A549 treated with Hydrocortisone at 1 μM for 4 hours (cell line): ENCODE data around the gene COX11. TPM values are rescaled to one million over a fixed set of nuclear protein-coding genes. Genes with fewer than 3 reads are reported as not detected.

Source experiments
- total RNA-seq: library from RNA; stranded (reverse); fragments of 200-300 nt; extraction: Qiagen RNA extraction; gene quantifications from 5 replicates; pipeline ENCODE4 v1.2.3, GENCODE V29; 2022

Gene COX11
- total RNA-seq = 92.1 to 152 TPM (median 105 TPM) in 5 replicates

GRCh38 chr17:54968262-54968987 is at the start of gene COX11, which contains the start of gene STXBP4:
Gene COX11, minus strand, starts transcription at chr17:54968654. Its CDS starts 8 bp downstream, at chr17:54968646.
Gene STXBP4, plus strand, starts transcription at chr17:54968765. Its CDS starts 17,455 bp downstream, at chr17:54986220.

Other genes starting within 250 kb of the COX11 start
- 36.0 to 45.4 TPM (median 36.5 TPM) in 5 replicates for gene TOM1L1, start 67.8 kb downstream of the COX11 start, total RNA-seq
- 2.8 to 9.7 TPM (median 4.2 TPM) in 5 replicates for gene STXBP4, start 111 bp upstream of the COX11 start, total RNA-seq